ENCODE data around the gene TRIL. TPM values are rescaled to one million over a fixed set of nuclear protein-coding genes. Genes with fewer than 3 reads are reported as not detected.

The TRIL gene
- total and polyA plus RNA-seq, 9 of the 15 experiments (the other 6 are each of a cell fraction or from before 2014, with no cell fraction given), result not detected

- H3K79me2 ChIP-seq (ENCODE audit: control insufficient read depth, insufficient read depth, low read length), result no peaks in the 10 kb centered on the region
- 0% methylated on average over 3 of the region's 5 CpGs for WGBS (ENCODE audit: insufficient coverage, low coverage, missing lambda C conversion rate)
- no peak overlapping the region for H3K9ac ChIP-seq (ENCODE audit: insufficient read depth in 1 of 2, low read depth in 2 of 2, low read length in 2 of 2)
- ATAC-seq (no peak), FAIRE-seq (no peak), DNase-seq (ENCODE audit: extremely low read depth in 1 of 4, low spot score in 3 of 4) (no peak)
- H3K36me3 ChIP-seq (ENCODE audit: control insufficient read depth, insufficient read depth, low read length), result no peaks in the 10 kb centered on the region
- no peak overlapping the region for H3K4me2 ChIP-seq (ENCODE audit: insufficient read depth, low read length)
- in situ Hi-C loops (cut with MboI) (no loop called here), intact Hi-C loops (cut with micrococcal nuclease) (no loop called here)
- H3K27ac ChIP-seq (ENCODE audit: extremely low read depth, low read depth, low read length), result no peak overlapping the region
- no peaks in the 10 kb centered on the region for H3K4me1 ChIP-seq (replicated peaks in 1 of 2; ENCODE audit: control insufficient read depth in 2 of 2, insufficient read depth in 2 of 2, low read length in 2 of 2)
- ChIA-PET POLR2A (interaction anchor here (0.6 kb wide), 2 partner anchors 12 to 1665 kb away, joined by 4 read pairs; no protein-coding TSS in a partner anchor), CTCF (ENCODE audit: low intra/inter-chr PET ratio) (no interaction called here)
- no peak overlapping the region for H3K4me3 ChIP-seq
- BruUV-seq (replicated peaks), result no TSS peak
- H3K27me3 ChIP-seq (ENCODE audit: control insufficient read depth in 2 of 2, insufficient read depth in 2 of 2, low read length in 2 of 2), result no peaks in the 10 kb centered on the region
- H2AFZ ChIP-seq (ENCODE audit: low read depth, low read length), result no peak overlapping the region
- H4K20me1 ChIP-seq (replicated peaks; ENCODE audit: control insufficient read depth, insufficient read depth, low read length), result no peaks in the 10 kb centered on the region
- H3K9me1 ChIP-seq (ENCODE audit: control insufficient read depth, insufficient read depth, low read length), result no peaks in the 10 kb centered on the region
- no peaks in the 10 kb centered on the region for H3K9me3 ChIP-seq (replicated peaks; ENCODE audit: control insufficient read depth, insufficient read depth, low read depth, low read length)
- TF ChIP-seq, protein P1, sequence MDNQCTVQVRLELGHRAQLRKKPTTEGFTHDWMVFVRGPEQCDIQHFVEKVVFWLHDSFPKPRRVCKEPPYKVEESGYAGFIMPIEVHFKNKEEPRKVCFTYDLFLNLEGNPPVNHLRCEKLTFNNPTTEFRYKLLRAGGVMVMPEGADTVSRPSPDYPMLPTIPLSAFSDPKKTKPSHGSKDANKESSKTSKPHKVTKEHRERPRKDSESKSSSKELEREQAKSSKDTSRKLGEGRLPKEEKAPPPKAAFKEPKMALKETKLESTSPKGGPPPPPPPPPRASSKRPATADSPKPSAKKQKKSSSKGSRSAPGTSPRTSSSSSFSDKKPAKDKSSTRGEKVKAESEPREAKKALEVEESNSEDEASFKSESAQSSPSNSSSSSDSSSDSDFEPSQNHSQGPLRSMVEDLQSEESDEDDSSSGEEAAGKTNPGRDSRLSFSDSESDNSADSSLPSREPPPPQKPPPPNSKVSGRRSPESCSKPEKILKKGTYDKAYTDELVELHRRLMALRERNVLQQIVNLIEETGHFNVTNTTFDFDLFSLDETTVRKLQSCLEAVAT (IDR thresholded peaks at IDR 0.05), result no peak
- TF ChIP-seq XRCC4 (IDR thresholded peaks at IDR 0.05; ENCODE audit: extremely low read depth, insufficient read depth, insufficient read length), result no peak
- TF ChIP-seq ZNF274 (IDR thresholded peaks at IDR 0.05; ENCODE audit: borderline replicate concordance, low read depth, low read length), result no peak
- no peak for TF ChIP-seq CREB1 (IDR thresholded peaks at IDR 0.05)
- TF ChIP-seq CREB1 (CRISPR knock-in tag; IDR thresholded peaks at IDR 0.05), result no peak
- TF ChIP-seq BRCA1 (IDR thresholded peaks at IDR 0.05), result no peak
- TF ChIP-seq BRCA1 (CRISPR knock-in tag; IDR thresholded peaks at IDR 0.05), result no peak
- no peak for TF ChIP-seq NRF1 (conservative IDR thresholded peaks at IDR 0.05 in 1 of 2, IDR thresholded peaks at IDR 0.05 in 1 of 2)
- no peak for TF ChIP-seq KDM4B (IDR thresholded peaks at IDR 0.05; ENCODE audit: borderline replicate concordance in 2 of 2, low read depth in 1 of 2)
- TF ChIP-seq ZNF398 (CRISPR knock-in tag; IDR thresholded peaks at IDR 0.05), result no peak
- TF ChIP-seq ZNF140 (CRISPR knock-in tag; IDR thresholded peaks at IDR 0.05), result no peak
- TF ChIP-seq FIP1L1 (IDR thresholded peaks at IDR 0.05; ENCODE audit: low read depth, low read length, poor library complexity, severe bottlenecking), result no peak
- TF ChIP-seq, protein P2, sequence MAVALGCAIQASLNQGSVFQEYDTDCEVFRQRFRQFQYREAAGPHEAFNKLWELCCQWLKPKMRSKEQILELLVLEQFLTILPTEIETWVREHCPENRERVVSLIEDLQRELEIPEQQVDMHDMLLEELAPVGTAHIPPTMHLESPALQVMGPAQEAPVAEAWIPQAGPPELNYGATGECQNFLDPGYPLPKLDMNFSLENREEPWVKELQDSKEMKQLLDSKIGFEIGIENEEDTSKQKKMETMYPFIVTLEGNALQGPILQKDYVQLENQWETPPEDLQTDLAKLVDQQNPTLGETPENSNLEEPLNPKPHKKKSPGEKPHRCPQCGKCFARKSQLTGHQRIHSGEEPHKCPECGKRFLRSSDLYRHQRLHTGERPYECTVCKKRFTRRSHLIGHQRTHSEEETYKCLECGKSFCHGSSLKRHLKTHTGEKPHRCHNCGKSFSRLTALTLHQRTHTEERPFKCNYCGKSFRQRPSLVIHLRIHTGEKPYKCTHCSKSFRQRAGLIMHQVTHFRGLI (CRISPR knock-in tag; IDR thresholded peaks at IDR 0.05), result no peak
- TF ChIP-seq PTBP1 (IDR thresholded peaks at IDR 0.05; ENCODE audit: low read depth, low read length), result no peak
- no peak for TF ChIP-seq RFX1 (IDR thresholded peaks at IDR 0.05)
- TF ChIP-seq E2F1 (CRISPR knock-in tag; IDR thresholded peaks at IDR 0.05), result no peak
- TF ChIP-seq ERF (CRISPR knock-in tag; IDR thresholded peaks at IDR 0.05), result no peak
- TF ChIP-seq HEY1 (CRISPR knock-in tag; IDR thresholded peaks at IDR 0.05; ENCODE audit: borderline replicate concordance), result no peak
- no peak for TF ChIP-seq ZNF121 (CRISPR knock-in tag; conservative IDR thresholded peaks at IDR 0.05)
Measured at GRCh38 chr7:28961972-28962371, 3.8 kb upstream of the TRIL start.

Data from K562 (cell line).